Adrenal gland (tissue), 5 donors: Measurements from ENCODE around the gene IST1.

Experiments
- CTCF ChIP-seq, 6 experiments: fragments of 450-650 bp in 4 of 6; fragments of 200-600 bp in 2 of 6; sonication (generic) in 1 of 6; IDR thresholded peaks; 1 replicate in 5 of 6; 2 replicates in 1 of 6; pipeline versions ENCODE4 v1.5.1 to v1.8.0; 2016 to 2021; ENCODE audit warnings: antibody characterized with exemption in 6 of 6, mild to moderate bottlenecking in 2 of 6, moderate library complexity in 1 of 6
- POLR2A ChIP-seq, 2 donors: fragments of 450-650 bp; IDR thresholded peaks; one replicate each; pipeline ENCODE4 v1.6.1; 2017; ENCODE audit warnings: antibody characterized with exemption in 2 of 2, mild to moderate bottlenecking in 2 of 2, moderate library complexity in 1 of 2
- donor health status: DM: no; HTN: no; CAD: no.

GRCh38 chr16:71966932-71967331 lies 71.6 kb downstream of the IST1 start:
- TF ChIP-seq CTCF (IDR thresholded peaks at IDR 0.05) (no peak), POLR2A (IDR thresholded peaks at IDR 0.05) (no peak)
